Sigmoid colon (tissue), 4 donors: Measurements from ENCODE around the gene FAM43B.

Experiments used
- EP300 ChIP-seq, 4 donors: sonication (generic); formaldehyde crosslinking; IDR thresholded peaks; one replicate each; pipeline ENCODE4 v1.6.1; 2017; ENCODE audit warnings: antibody characterized with exemption in 4 of 4
- POLR2A ChIP-seq, 2 donors: fragments of 450-650 bp; IDR thresholded peaks; one replicate each; pipeline ENCODE4 v1.6.1; 2016; ENCODE audit warnings: antibody characterized with exemption in 2 of 2, mild to moderate bottlenecking in 2 of 2, moderate library complexity in 2 of 2
- POLR2AphosphoS5 ChIP-seq, 4 donors: sonication (generic); formaldehyde crosslinking; IDR thresholded peaks; one replicate each; pipeline ENCODE4 v1.6.1; 2017; ENCODE audit warnings: antibody characterized with exemption in 4 of 4
- TF ChIP-seq, protein P1 (sequence below), 4 experiments: fragments of 450-650 bp in 3 of 4; fragments of 200-600 bp in 1 of 4; IDR thresholded peaks; one replicate each; pipeline ENCODE4 v1.5.1; 2016 to 2019; ENCODE audit warnings: antibody characterized with exemption in 4 of 4, mild to moderate bottlenecking in 3 of 4, moderate library complexity in 2 of 4

DNA sequence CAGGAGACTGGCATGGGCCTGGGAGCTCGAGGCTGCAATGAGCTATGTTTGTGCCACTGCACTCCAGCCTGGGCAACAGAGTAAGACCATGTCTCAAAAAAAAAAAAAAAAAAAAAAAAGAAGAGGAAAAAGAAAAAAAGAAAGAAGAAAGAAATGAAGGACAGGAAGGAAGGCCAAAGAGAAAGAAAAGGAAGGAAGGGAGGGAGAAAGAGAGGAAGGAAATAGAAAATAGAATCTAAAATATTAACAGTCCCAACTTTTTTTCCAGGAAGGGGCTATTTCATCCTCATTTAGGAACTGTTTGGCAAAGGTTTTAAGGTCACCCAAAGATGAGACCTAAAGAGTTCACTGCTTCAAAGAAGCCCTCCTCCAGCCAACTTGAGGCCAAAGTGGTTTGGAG lies 46.9 kb upstream of the FAM43B start:
- TF ChIP-seq EP300 (IDR thresholded peaks at IDR 0.05), result no peak
- TF ChIP-seq, protein P1, sequence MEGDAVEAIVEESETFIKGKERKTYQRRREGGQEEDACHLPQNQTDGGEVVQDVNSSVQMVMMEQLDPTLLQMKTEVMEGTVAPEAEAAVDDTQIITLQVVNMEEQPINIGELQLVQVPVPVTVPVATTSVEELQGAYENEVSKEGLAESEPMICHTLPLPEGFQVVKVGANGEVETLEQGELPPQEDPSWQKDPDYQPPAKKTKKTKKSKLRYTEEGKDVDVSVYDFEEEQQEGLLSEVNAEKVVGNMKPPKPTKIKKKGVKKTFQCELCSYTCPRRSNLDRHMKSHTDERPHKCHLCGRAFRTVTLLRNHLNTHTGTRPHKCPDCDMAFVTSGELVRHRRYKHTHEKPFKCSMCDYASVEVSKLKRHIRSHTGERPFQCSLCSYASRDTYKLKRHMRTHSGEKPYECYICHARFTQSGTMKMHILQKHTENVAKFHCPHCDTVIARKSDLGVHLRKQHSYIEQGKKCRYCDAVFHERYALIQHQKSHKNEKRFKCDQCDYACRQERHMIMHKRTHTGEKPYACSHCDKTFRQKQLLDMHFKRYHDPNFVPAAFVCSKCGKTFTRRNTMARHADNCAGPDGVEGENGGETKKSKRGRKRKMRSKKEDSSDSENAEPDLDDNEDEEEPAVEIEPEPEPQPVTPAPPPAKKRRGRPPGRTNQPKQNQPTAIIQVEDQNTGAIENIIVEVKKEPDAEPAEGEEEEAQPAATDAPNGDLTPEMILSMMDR (IDR thresholded peaks at IDR 0.05), result no peak
- TF ChIP-seq POLR2A (IDR thresholded peaks at IDR 0.05), result no peak
- no peak for TF ChIP-seq POLR2AphosphoS5 (IDR thresholded peaks at IDR 0.05)
